SK-N-SH (cell line): ENCODE results near the gene RNFT2. TPM values are rescaled to one million over a fixed set of nuclear protein-coding genes. Genes with fewer than 3 reads are reported as not detected.

Experiments used
- CTCF ChIA-PET: fragments of 300-600, 350-600 bp; formaldehyde crosslinking; extraction: SDS; loops from one replicate; lab custom pipeline; 2021; lab: Yijun Ruan, JAX
- POLR2A ChIA-PET: fragments of 350-600 bp; sonication (Branson Sonifier 250); formaldehyde crosslinking; extraction: SDS; loops from one replicate; lab custom pipeline; 2020; ENCODE audit warnings: antibody characterized with exemption, inconsistent platforms; lab: Yijun Ruan, JAX
- DNase-seq: peaks from one replicate; pipeline ENCODE4 v3.0.0; 2012
- H2AFZ ChIP-seq: fragments of 200-600 bp; sonication (generic); 2 replicates; pipeline ENCODE4 v1.8.1; 2016; ENCODE audit warnings: antibody characterized with exemption, mild to moderate bottlenecking, low read depth
- H3F3A ChIP-seq: fragments of 200-600 bp; sonication (generic); replicated peaks from 2 replicates; pipeline ENCODE3; 2016; ENCODE audit warnings: antibody characterized with exemption, mild to moderate bottlenecking; ENCODE audit not compliant: insufficient read depth
- H3K27ac ChIP-seq, 2 experiments: fragments of 200-500 bp in 1 of 2; fragments of 200-600 bp in 1 of 2; sonication (Bioruptor generic) in 1 of 2; sonication (generic), shearing (Covaris generic) in 1 of 2; 2 replicates each; pipeline versions ENCODE4 v1.5.1 to v1.6.1; 2014 to 2016; ENCODE audit warnings: low read depth in 2 of 2, inconsistent platforms in 1 of 2, low read length in 1 of 2, mild to moderate bottlenecking in 1 of 2, mixed read lengths in 1 of 2
- H3K27me3 ChIP-seq: fragments of 200-600 bp; sonication (generic), shearing (Covaris generic); 2 replicates; pipeline ENCODE4 v1.6.1; 2016; ENCODE audit warnings: mixed run types; ENCODE audit not compliant: insufficient read depth
- H3K36me3 ChIP-seq, 2 experiments: fragments of 200-500 bp in 1 of 2; fragments of 200-600 bp in 1 of 2; sonication (Bioruptor generic) in 1 of 2; sonication (generic) in 1 of 2; replicated peaks in 1 of 2; 2 replicates each; pipeline versions ENCODE3 to v1.5.1; 2014 to 2016; ENCODE audit warnings: low read length in 1 of 2, mild to moderate bottlenecking in 1 of 2; ENCODE audit not compliant: insufficient read depth in 2 of 2, control insufficient read depth in 1 of 2
- H3K4me1 ChIP-seq, 2 experiments: fragments of 200-500 bp in 1 of 2; fragments of 200-600 bp in 1 of 2; sonication (Bioruptor generic) in 1 of 2; sonication (generic), shearing (Covaris generic) in 1 of 2; 2 replicates each; pipeline versions ENCODE4 v1.5.1 to v1.6.1; 2014 to 2016; ENCODE audit warnings: low read depth in 1 of 2, low read length in 1 of 2, mixed run types in 1 of 2; ENCODE audit not compliant: insufficient read depth in 2 of 2, control insufficient read depth in 1 of 2
- H3K4me2 ChIP-seq: fragments of 200-600 bp; sonication (generic), shearing (Covaris generic); 2 replicates; pipeline ENCODE4 v1.6.1; 2017; ENCODE audit warnings: mixed run types
- H3K4me3 ChIP-seq, 2 experiments: fragments of 200-500 bp in 1 of 2; fragments of 200-600 bp in 1 of 2; sonication (Bioruptor generic) in 1 of 2; sonication (generic), shearing (Covaris generic) in 1 of 2; 2 replicates each; pipeline versions ENCODE4 v1.5.1 to v1.8.1; 2014 to 2016; ENCODE audit warnings: low read depth in 2 of 2, inconsistent platforms in 1 of 2, low read length in 1 of 2, mild to moderate bottlenecking in 1 of 2, mixed read lengths in 1 of 2, moderate library complexity in 1 of 2
- H3K79me2 ChIP-seq: fragments of 200-600 bp; sonication (generic); 2 replicates; pipeline ENCODE4 v1.8.1; 2017; ENCODE audit warnings: mild to moderate bottlenecking; ENCODE audit not compliant: insufficient read depth
- H3K9ac ChIP-seq: fragments of 200-600 bp; sonication (generic); 2 replicates; pipeline ENCODE4 v1.6.1; 2017; ENCODE audit warnings: mixed run types
- H3K9me2 ChIP-seq: fragments of 200-600 bp; sonication (generic); 2 replicates; pipeline ENCODE4 v1.6.1; 2017; ENCODE audit warnings: mixed run types
- H3K9me3 ChIP-seq: fragments of 200-600 bp; sonication (generic); 2 replicates; pipeline ENCODE4 v1.6.1; 2017; ENCODE audit warnings: mixed run types, mild to moderate bottlenecking, moderate library complexity
- H4K20me1 ChIP-seq: fragments of 200-600 bp; sonication (generic); 2 replicates; pipeline ENCODE4 v1.6.1; 2017; ENCODE audit warnings: mild to moderate bottlenecking, mixed run types; ENCODE audit not compliant: insufficient read depth
- ELF1 ChIP-seq: IDR thresholded peaks from 2 replicates; pipeline ENCODE4 v1.4.0; 2012
- FOSL2 ChIP-seq: IDR thresholded peaks from 2 replicates; pipeline ENCODE4 v1.4.0; 2012; ENCODE audit warnings: low read depth, mild to moderate bottlenecking, moderate library complexity, borderline replicate concordance
- GABPA ChIP-seq: IDR thresholded peaks from 2 replicates; pipeline ENCODE4 v1.4.0; 2012; ENCODE audit warnings: low read depth, mild to moderate bottlenecking
- GATA2 ChIP-seq: sonication (generic); formaldehyde crosslinking; IDR thresholded peaks from 2 replicates; pipeline ENCODE4 v1.5.0; 2020; ENCODE audit warnings: mild to moderate bottlenecking, missing genetic modification reagents
- IRF3 ChIP-seq: fragments of 150-350 bp; IDR thresholded peaks from 2 replicates; pipeline ENCODE4 v1.6.1; 2016; ENCODE audit warnings: mild to moderate bottlenecking, low read depth, low read length
- MEF2A ChIP-seq: IDR thresholded peaks from 2 replicates; pipeline ENCODE4 v1.4.0; 2012; ENCODE audit warnings: low read depth, borderline replicate concordance
- MXI1 ChIP-seq: IDR thresholded peaks from 2 replicates; pipeline ENCODE4 v1.6.1; 2012; ENCODE audit warnings: mild to moderate bottlenecking, low read depth, low read length, improper control_type of control experiment
- NRF1 ChIP-seq: IDR thresholded peaks from 2 replicates; pipeline ENCODE4 v1.6.1; 2012; ENCODE audit warnings: low read depth, mild to moderate bottlenecking, low read length
- SIN3A ChIP-seq: IDR thresholded peaks from 2 replicates; pipeline ENCODE4 v1.6.1; 2012; ENCODE audit warnings: low read depth, mild to moderate bottlenecking, low read length, moderate library complexity, borderline replicate concordance
- TCF12 ChIP-seq: IDR thresholded peaks from 2 replicates; pipeline ENCODE4 v1.4.0; 2012
- TEAD4 ChIP-seq: IDR thresholded peaks from 2 replicates; pipeline ENCODE4 v1.4.0; 2012; ENCODE audit warnings: mild to moderate bottlenecking, borderline replicate concordance; ENCODE audit not compliant: insufficient read depth
- USF1 ChIP-seq: IDR thresholded peaks from 2 replicates; pipeline ENCODE4 v1.4.0; 2012; ENCODE audit warnings: low read depth, borderline replicate concordance
- USF2 ChIP-seq: fragments of 150-350 bp; IDR thresholded peaks from 2 replicates; pipeline ENCODE4 v1.6.1; 2017; ENCODE audit warnings: antibody characterized with exemption, low read length, low read depth, borderline replicate concordance
- WGBS: methylation state at CpG from one replicate; pipeline ENCODE4 v1.1.6; 2017; ENCODE audit warnings: low lambda C conversion rate; 5-methylcytosine and 5-hydroxymethylcytosine counted together
- polyA plus RNA-seq, 3 experiments: library from polyadenylated mRNA; depleted of rRNA; stranded (reverse); fragments of >200 nt; gene quantifications; 2 replicates each; pipeline ENCODE4 v1.2.3, GENCODE V29; 2012
- TF ChIP-seq, protein P1 (sequence below): IDR thresholded peaks from 2 replicates; pipeline ENCODE4; 2012
- TF ChIP-seq, protein P2 (sequence below): IDR thresholded peaks from 2 replicates; pipeline ENCODE4 v1.6.1; 2012; ENCODE audit warnings: mild to moderate bottlenecking, low read depth, low read length, moderate library complexity
- TF ChIP-seq, protein P3 (sequence below): IDR thresholded peaks from 2 replicates; pipeline ENCODE4 v1.4.0; 2012; ENCODE audit warnings: low read depth, borderline replicate concordance

The RNFT2 gene
- polyA plus RNA-seq, 1 of the 3 experiments (the other 2 are of a cell fraction), result 3.8 TPM

DNA sequence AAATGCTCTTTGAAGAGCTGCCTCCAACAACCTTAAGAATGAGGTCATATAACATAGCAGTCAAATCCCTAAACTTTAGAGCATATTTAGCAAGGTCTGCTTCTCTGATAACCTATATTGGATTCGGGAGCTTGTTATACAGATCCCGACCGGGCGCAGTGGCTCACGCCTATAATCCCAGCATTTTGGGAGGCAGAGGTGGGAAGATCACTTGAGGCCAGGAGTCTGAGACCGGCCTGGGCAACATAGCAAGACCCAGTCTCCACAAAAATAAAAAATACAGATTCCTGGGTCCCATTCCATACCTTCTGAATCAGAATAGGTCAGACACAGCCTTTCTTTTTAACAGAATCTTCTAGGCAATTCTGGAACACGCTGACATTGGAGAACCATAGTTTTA lies 46.9 kb upstream of the RNFT2 start:
- 90% methylated on average over 7 of the region's 7 CpGs for WGBS
- Histone ChIP-seq H3K4me2 (no peak overlapping the region), H3K27ac (no peak overlapping the region), H3K36me3 (no peaks in the 10 kb centered on the region), H3K79me2 (no peaks in the 10 kb centered on the region), H4K20me1 (no peaks in the 10 kb centered on the region), H3K27me3 (peaks cover 6% of the 10 kb centered on the region; the same call in 1 of the 2 replicates), H3K9me3 (no peaks in the 10 kb centered on the region), H2AFZ (no peak overlapping the region), H3F3A (no peaks in the 10 kb centered on the region), H3K9ac (no peak overlapping the region), H3K4me3 (no peak overlapping the region), H3K4me1 (peaks cover 0 to 22% of the 10 kb centered on the region in 2 experiments; a peak in 3 of 4 replicates), H3K9me2 (no peaks in the 10 kb centered on the region)
- DNase-seq, result no peak
- ChIA-PET POLR2A (no interaction called here), CTCF (interaction anchor here (0.8 to 2.7 kb wide), 3 partner anchors 9 to 18 kb away, joined by 3 to 15 read pairs (median 13); no protein-coding TSS in a partner anchor)
- TF ChIP-seq TEAD4 (no peak), MXI1 (no peak), NRF1 (no peak), TCF12 (no peak), ELF1 (no peak), USF1 (no peak), USF2 (no peak), IRF3 (no peak), MEF2A (no peak), FOSL2 (no peak), SIN3A (no peak), GATA2 (CRISPR knock-in tag) (no peak), GABPA (no peak)
- TF ChIP-seq, protein P1, sequence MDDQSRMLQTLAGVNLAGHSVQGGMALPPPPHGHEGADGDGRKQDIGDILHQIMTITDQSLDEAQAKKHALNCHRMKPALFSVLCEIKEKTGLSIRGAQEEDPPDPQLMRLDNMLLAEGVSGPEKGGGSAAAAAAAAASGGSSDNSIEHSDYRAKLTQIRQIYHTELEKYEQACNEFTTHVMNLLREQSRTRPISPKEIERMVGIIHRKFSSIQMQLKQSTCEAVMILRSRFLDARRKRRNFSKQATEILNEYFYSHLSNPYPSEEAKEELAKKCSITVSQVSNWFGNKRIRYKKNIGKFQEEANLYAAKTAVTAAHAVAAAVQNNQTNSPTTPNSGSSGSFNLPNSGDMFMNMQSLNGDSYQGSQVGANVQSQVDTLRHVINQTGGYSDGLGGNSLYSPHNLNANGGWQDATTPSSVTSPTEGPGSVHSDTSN, result no peak
- TF ChIP-seq, protein P2, sequence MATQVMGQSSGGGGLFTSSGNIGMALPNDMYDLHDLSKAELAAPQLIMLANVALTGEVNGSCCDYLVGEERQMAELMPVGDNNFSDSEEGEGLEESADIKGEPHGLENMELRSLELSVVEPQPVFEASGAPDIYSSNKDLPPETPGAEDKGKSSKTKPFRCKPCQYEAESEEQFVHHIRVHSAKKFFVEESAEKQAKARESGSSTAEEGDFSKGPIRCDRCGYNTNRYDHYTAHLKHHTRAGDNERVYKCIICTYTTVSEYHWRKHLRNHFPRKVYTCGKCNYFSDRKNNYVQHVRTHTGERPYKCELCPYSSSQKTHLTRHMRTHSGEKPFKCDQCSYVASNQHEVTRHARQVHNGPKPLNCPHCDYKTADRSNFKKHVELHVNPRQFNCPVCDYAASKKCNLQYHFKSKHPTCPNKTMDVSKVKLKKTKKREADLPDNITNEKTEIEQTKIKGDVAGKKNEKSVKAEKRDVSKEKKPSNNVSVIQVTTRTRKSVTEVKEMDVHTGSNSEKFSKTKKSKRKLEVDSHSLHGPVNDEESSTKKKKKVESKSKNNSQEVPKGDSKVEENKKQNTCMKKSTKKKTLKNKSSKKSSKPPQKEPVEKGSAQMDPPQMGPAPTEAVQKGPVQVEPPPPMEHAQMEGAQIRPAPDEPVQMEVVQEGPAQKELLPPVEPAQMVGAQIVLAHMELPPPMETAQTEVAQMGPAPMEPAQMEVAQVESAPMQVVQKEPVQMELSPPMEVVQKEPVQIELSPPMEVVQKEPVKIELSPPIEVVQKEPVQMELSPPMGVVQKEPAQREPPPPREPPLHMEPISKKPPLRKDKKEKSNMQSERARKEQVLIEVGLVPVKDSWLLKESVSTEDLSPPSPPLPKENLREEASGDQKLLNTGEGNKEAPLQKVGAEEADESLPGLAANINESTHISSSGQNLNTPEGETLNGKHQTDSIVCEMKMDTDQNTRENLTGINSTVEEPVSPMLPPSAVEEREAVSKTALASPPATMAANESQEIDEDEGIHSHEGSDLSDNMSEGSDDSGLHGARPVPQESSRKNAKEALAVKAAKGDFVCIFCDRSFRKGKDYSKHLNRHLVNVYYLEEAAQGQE, result no peak
- TF ChIP-seq, protein P3, sequence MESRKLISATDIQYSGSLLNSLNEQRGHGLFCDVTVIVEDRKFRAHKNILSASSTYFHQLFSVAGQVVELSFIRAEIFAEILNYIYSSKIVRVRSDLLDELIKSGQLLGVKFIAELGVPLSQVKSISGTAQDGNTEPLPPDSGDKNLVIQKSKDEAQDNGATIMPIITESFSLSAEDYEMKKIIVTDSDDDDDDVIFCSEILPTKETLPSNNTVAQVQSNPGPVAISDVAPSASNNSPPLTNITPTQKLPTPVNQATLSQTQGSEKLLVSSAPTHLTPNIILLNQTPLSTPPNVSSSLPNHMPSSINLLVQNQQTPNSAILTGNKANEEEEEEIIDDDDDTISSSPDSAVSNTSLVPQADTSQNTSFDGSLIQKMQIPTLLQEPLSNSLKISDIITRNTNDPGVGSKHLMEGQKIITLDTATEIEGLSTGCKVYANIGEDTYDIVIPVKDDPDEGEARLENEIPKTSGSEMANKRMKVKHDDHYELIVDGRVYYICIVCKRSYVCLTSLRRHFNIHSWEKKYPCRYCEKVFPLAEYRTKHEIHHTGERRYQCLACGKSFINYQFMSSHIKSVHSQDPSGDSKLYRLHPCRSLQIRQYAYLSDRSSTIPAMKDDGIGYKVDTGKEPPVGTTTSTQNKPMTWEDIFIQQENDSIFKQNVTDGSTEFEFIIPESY, result no peak
